ENCODE measurements around the gene ZDHHC8.
"Not testable (repeated sequence)": the region's sequence is repeated elsewhere in the genome, so short reads cannot be mapped to it uniquely, and the experiment has no call there.

ZDHHC8 gene

GRCh38 chr22:20156611-20157429 lies 25.2 kb downstream of the ZDHHC8 start:
- in situ Hi-C loops (cut with HindIII; ENCODE audit: low sequenced_read_pairs) = no loop called here
- DNase-seq (ENCODE audit: low read depth) = peak; percentile 48
- no peak overlapping the region for H3K4me3 ChIP-seq (ENCODE audit: low read depth, low read length)
- TF ChIP-seq CTCF (IDR thresholded peaks at IDR 0.05; ENCODE audit: low read depth, low read length, missing control alignments) = peak; percentile 96

GRCh38 chr22:20157430-20158183 lies 26.0 kb downstream of the ZDHHC8 start:
- no peak for DNase-seq (ENCODE audit: low read depth)
- TF ChIP-seq CTCF (IDR thresholded peaks at IDR 0.05; ENCODE audit: low read depth, low read length, missing control alignments) = no peak
- in situ Hi-C loops (cut with HindIII; ENCODE audit: low sequenced_read_pairs) = no loop called here
- H3K4me3 ChIP-seq (ENCODE audit: low read depth, low read length) = no peak overlapping the region

- TF ChIP-seq CTCF (IDR thresholded peaks at IDR 0.05; ENCODE audit: low read depth, low read length, missing control alignments) = no peak
- H3K4me3 ChIP-seq (ENCODE audit: low read depth, low read length) = no peak overlapping the region
- in situ Hi-C loops (cut with HindIII; ENCODE audit: low sequenced_read_pairs) = no loop called here
- no peak for DNase-seq (ENCODE audit: low read depth)
Measured at GRCh38 chr22:20158391-20159036, 26.9 kb downstream of the ZDHHC8 start.

DNA sequence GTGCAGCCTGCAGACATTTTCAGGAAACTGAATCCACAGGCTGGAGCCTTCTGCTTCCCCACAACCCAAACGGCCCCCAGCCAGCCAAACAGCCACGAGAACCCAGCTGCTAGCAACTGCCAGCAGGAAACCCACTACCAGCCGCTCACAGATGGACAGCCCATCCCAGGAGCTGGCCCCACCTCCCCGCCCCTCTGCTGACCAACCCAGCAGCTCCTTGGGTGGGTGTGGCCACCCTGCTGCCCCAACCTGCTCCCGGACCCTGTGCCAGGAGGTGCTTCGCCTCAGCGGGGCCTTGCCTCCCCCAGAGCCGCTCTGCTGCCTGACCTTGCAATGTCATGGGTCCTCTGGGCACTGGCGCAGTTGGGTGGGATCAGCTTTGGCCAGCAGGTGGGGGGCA lies 27.5 kb downstream of the ZDHHC8 start:
- in situ Hi-C loops (cut with HindIII; ENCODE audit: low sequenced_read_pairs) = no loop called here
- no peak overlapping the region for H3K4me3 ChIP-seq (ENCODE audit: low read depth, low read length)
- no peak for DNase-seq (ENCODE audit: low read depth)
- TF ChIP-seq CTCF (IDR thresholded peaks at IDR 0.05; ENCODE audit: low read depth, low read length, missing control alignments) = no peak

DNA sequence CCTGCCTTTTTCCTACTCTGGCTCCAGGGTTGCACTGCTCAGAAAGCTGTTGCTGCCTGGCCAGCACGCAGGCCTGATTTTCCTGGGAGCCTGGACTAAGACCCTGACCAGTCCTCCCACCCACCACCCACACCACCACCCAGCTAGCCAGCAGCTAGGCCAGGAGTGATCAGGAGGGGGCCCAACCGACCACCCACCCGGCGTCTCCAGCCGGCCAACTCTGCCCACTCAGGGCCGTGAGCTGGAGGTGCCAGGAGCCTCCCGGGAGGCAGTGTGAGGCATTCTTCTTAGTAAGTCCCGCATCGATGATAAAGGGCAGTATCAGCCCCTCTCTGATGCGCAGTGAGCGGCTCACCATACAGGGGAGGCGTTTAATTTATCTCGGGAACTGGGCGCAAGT lies 27.9 kb downstream of the ZDHHC8 start:
- in situ Hi-C loops (cut with HindIII; ENCODE audit: low sequenced_read_pairs) = not testable (repeated sequence)

DNA sequence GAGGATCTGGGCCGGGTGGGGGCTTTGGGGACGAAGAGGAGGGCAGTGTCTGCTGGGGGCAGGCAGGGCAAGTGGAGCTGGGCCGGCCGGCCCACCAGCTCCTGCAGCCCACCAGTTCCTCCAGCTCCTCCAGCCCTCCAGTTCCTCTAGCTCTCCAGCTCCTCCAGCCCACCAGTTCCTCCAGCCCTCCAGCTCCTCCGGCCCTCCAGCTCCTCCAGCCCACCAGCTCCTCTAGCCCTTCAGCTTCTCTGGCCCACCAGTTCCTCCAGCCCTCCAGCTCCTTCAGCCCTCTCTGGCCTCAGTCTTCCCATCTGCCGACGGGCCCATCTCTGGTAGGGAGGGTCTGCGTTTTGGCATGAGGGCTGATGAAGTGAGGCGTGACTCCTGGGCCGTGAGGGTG lies 28.4 kb downstream of the ZDHHC8 start:
- no peak for TF ChIP-seq CTCF (IDR thresholded peaks at IDR 0.05; ENCODE audit: low read depth, low read length, missing control alignments)
- in situ Hi-C loops (cut with HindIII; ENCODE audit: low sequenced_read_pairs) = no loop called here
- no peak for DNase-seq (ENCODE audit: low read depth)
- H3K4me3 ChIP-seq (ENCODE audit: low read depth, low read length) = no peak overlapping the region

More for the DNA sequence above, 27.9 kb downstream of the ZDHHC8 start:
- not testable (repeated sequence) for H3K4me3 ChIP-seq (ENCODE audit: low read depth, low read length); DNase-seq (ENCODE audit: low read depth)
